HepG2 (cell line): ENCODE data around the gene LRRC4C. TPM values are rescaled to one million over a fixed set of nuclear protein-coding genes. Genes with fewer than 3 reads are reported as not detected.

Experiments
- ATAC-seq: fragments of 200-7000 bp; cut with Tn5 transposase; 3 replicates; pipeline ENCODE4 v1.9.1; 2020; ENCODE audit warnings: mild to moderate bottlenecking, moderate library complexity
- BruUV-seq: library from RNA; stranded (reverse); fragments of 400-500 nt; replicated peaks from 2 replicates; lab custom pipeline; 2021; lab: Mats Ljungman, UMichigan
- CTCF ChIA-PET: fragments of 300-600 bp; formaldehyde crosslinking; extraction: SDS; loops from one replicate; lab custom pipeline; 2021; ENCODE audit warnings: low total read pairs, inconsistent platforms, low intra/inter-chr PET ratio; lab: Yijun Ruan, JAX
- POLR2A ChIA-PET: fragments of 350-600 bp; sonication (Branson Sonifier 250); formaldehyde crosslinking; loops from one replicate; lab custom pipeline; 2020; ENCODE audit warnings: antibody characterized with exemption, inconsistent platforms; lab: Yijun Ruan, JAX
- DNase-seq: peaks from one replicate; pipeline ENCODE4 v3.0.0-alpha.2; 2015; ENCODE audit warnings: low spot score
- FAIRE-seq: peaks from 3 replicates; lab custom pipeline; 2011; peaks lifted over from hg19 to GRCh38; lab: Jason Lieb, UNC
- H2AFZ ChIP-seq: one replicate; pipeline ENCODE4 v1.6.1; 2011; ENCODE audit warnings: low read length, inconsistent platforms
- H3K27ac ChIP-seq: fragments of 300-600 bp; 3 replicates; pipeline ENCODE4 v1.8.0; 2011; ENCODE audit warnings: mixed run types, mild to moderate bottlenecking, mixed read lengths, low read length, inconsistent platforms; ENCODE audit not compliant: insufficient read depth; ENCODE audit errors: extremely low read length
- H3K27me3 ChIP-seq, 2 experiments: fragments of 200-600 bp in 1 of 2; 2 replicates in 1 of 2; 3 replicates in 1 of 2; pipeline versions ENCODE4 v1.6.0 to v1.8.0; 2011; ENCODE audit warnings: low read length in 2 of 2, mild to moderate bottlenecking in 2 of 2, moderate library complexity in 2 of 2, inconsistent platforms in 1 of 2; ENCODE audit not compliant: insufficient read depth in 2 of 2, control insufficient read depth in 1 of 2
- H3K36me3 ChIP-seq, 2 experiments: fragments of 200-600 bp in 1 of 2; replicated peaks in 1 of 2; 2 replicates in 1 of 2; 3 replicates in 1 of 2; pipeline versions ENCODE4 v1.5.1 to v1.8.0; 2011; ENCODE audit warnings: low read length in 2 of 2, inconsistent platforms in 1 of 2; ENCODE audit not compliant: insufficient read depth in 2 of 2, control insufficient read depth in 1 of 2
- H3K4me1 ChIP-seq: 2 replicates; pipeline ENCODE4 v1.5.1; 2012; ENCODE audit warnings: low read length, inconsistent platforms; ENCODE audit not compliant: insufficient read depth
- H3K4me2 ChIP-seq: 2 replicates; pipeline ENCODE4 v1.6.0; 2011; ENCODE audit warnings: low read depth, low read length, inconsistent platforms
- H3K4me3 ChIP-seq, 3 experiments: fragments of 200-600 bp in 1 of 3; sonication (generic), shearing (Covaris generic) in 1 of 3; replicated peaks in 1 of 3; 2 replicates each; pipeline ENCODE4 v1.5.1; 2011 to 2016; ENCODE audit warnings: low read length in 3 of 3, inconsistent platforms in 2 of 3, low read depth in 2 of 3, mild to moderate bottlenecking in 2 of 3, control low read depth in 1 of 3, mixed read lengths in 1 of 3; ENCODE audit not compliant: insufficient read depth in 1 of 3
- H3K79me2 ChIP-seq: one replicate; pipeline ENCODE4 v1.6.1; 2011; ENCODE audit warnings: low read length, inconsistent platforms; ENCODE audit not compliant: insufficient read depth
- H3K9ac ChIP-seq: 2 replicates; pipeline ENCODE4 v1.6.0; 2011; ENCODE audit warnings: mild to moderate bottlenecking, low read depth, low read length, inconsistent platforms; ENCODE audit not compliant: insufficient read depth
- H3K9me3 ChIP-seq: 2 replicates; pipeline ENCODE4 v1.5.1; 2012; ENCODE audit warnings: mild to moderate bottlenecking, low read length
- H4K20me1 ChIP-seq: 2 replicates; pipeline ENCODE4 v1.6.0; 2011; ENCODE audit warnings: inconsistent platforms, mild to moderate bottlenecking, low read length, moderate library complexity; ENCODE audit not compliant: insufficient read depth
- AHR ChIP-seq: IDR thresholded peaks from 2 replicates; pipeline ENCODE4 v1.6.1; 2018; ENCODE audit warnings: missing genetic modification reagents, missing compliant biosample characterization
- AKAP8 ChIP-seq: sonication (generic); formaldehyde crosslinking; IDR thresholded peaks from 2 replicates; pipeline ENCODE4 v1.5.1; 2020; ENCODE audit warnings: mild to moderate bottlenecking, missing genetic modification reagents
- ELF1 ChIP-seq: sonication (generic); formaldehyde crosslinking; IDR thresholded peaks from 2 replicates; pipeline ENCODE4 v1.4.0; 2020; ENCODE audit warnings: missing genetic modification reagents
- MTA1 ChIP-seq: sonication (generic); formaldehyde crosslinking; IDR thresholded peaks from 2 replicates; pipeline ENCODE4 v1.4.0; 2020; ENCODE audit warnings: missing genetic modification reagents, mild to moderate bottlenecking, borderline replicate concordance
- PHF8 ChIP-seq: sonication (generic); formaldehyde crosslinking; IDR thresholded peaks from 2 replicates; pipeline ENCODE4 v1.5.0; 2020; ENCODE audit warnings: missing genetic modification reagents
- REST ChIP-seq, 2 experiments: IDR thresholded peaks; 2 replicates each; pipeline ENCODE4 v1.6.1; 2011 to 2012; ENCODE audit warnings: low read length in 2 of 2, borderline replicate concordance in 1 of 2, low read depth in 1 of 2, mild to moderate bottlenecking in 1 of 2, moderate library complexity in 1 of 2
- SKIL ChIP-seq: sonication (generic); formaldehyde crosslinking; IDR thresholded peaks from 2 replicates; pipeline ENCODE4 v1.8.0; 2022; ENCODE audit warnings: missing genetic modification reagents, mild to moderate bottlenecking, moderate library complexity, borderline replicate concordance
- ZNF468 ChIP-seq: sonication (generic); formaldehyde crosslinking; IDR thresholded peaks from 2 replicates; pipeline ENCODE4 v1.8.0; 2022; ENCODE audit warnings: mild to moderate bottlenecking, moderate library complexity, missing genetic modification reagents
- WGBS: methylation state at CpG from one replicate; pipeline ENCODE4 v1.1.6; 2017; ENCODE audit warnings: low lambda C conversion rate; 5-methylcytosine and 5-hydroxymethylcytosine counted together
- in situ Hi-C: cut with HindIII; loops from 2 replicates; pipeline ENCODE4 v1.10.0; 2017; ENCODE audit warnings: low pct_unique_long_range_greater_than_20kb; ENCODE audit not compliant: extremely low pct_ligation_motif_present
- intact Hi-C: fragments of 100-400 bp; cut with micrococcal nuclease; formaldehyde crosslinking; loops from one replicate; pipeline ENCODE4 v1.10.0; 2022; ENCODE audit not compliant: unreplicated experiment
- polyA plus RNA-seq, 8 experiments: library from polyadenylated mRNA; depleted of rRNA in 3 of 8; stranded (reverse) in 7 of 8; unstranded in 1 of 8; fragments of >200 nt; fragmentation: Illumina TruSeq in 4 of 8; extraction: Trizol in 4 of 8; gene quantifications; 2 replicates each; pipeline versions ENCODE4 v1.2.1 to v1.2.3, GENCODE V29; 2011 to 2016; ENCODE audit warnings: low read depth in 4 of 8, missing spikeins in 1 of 8, mixed read lengths in 1 of 8; ENCODE audit not compliant: insufficient read depth in 1 of 8
- total RNA-seq, 5 experiments: library from RNA; depleted of rRNA; stranded (reverse); fragments of >200 nt; fragmentation: Illumina TruSeq; extraction: Trizol; gene quantifications; 2 replicates each; pipeline ENCODE4 v1.2.3, GENCODE V29; 2016; ENCODE audit warnings: low read depth in 1 of 5

LRRC4C gene
- total and polyA plus RNA-seq, 2 of the 13 experiments (the other 11 are each of a cell fraction or from before 2014, with no cell fraction given), result not detected

GRCh38 chr11:40417627-40418026 lies 1041.8 kb downstream of the LRRC4C start:
- intact Hi-C loops, result no loop called here
- H2AFZ ChIP-seq, result no peak overlapping the region
- in situ Hi-C loops, result no loop called here
- H3K9ac ChIP-seq, result no peak overlapping the region
- H3K27me3 ChIP-seq, result no peaks in the 10 kb centered on the region
- ATAC-seq (no peak), FAIRE-seq (no peak), DNase-seq (no peak)
- TF ChIP-seq PHF8 (CRISPR knock-in tag) (no peak), SKIL (CRISPR knock-in tag) (no peak), ZNF468 (no peak), AKAP8 (CRISPR knock-in tag) (no peak)
- no TSS peak for BruUV-seq
- no peak overlapping the region for H3K4me2 ChIP-seq
- 32% methylated on average over 3 of the region's 3 CpGs for WGBS
- H3K27ac ChIP-seq, result no peak overlapping the region
- no peaks in the 10 kb centered on the region for H3K36me3 ChIP-seq
- ChIA-PET CTCF (no interaction called here), POLR2A (no interaction called here)
- no peaks in the 10 kb centered on the region for H3K79me2 ChIP-seq
- H3K4me3 ChIP-seq, result no peak overlapping the region
- no peaks in the 10 kb centered on the region for H3K4me1 ChIP-seq
- peaks cover 59% of the 10 kb centered on the region for H3K9me3 ChIP-seq
- no peaks in the 10 kb centered on the region for H4K20me1 ChIP-seq

- no peak overlapping the region for H3K4me2 ChIP-seq
- in situ Hi-C loops, result no loop called here
- no peaks in the 10 kb centered on the region for H3K79me2 ChIP-seq
- intact Hi-C loops, result no loop called here
- no peaks in the 10 kb centered on the region for H3K4me1 ChIP-seq
- H3K4me3 ChIP-seq, result no peak overlapping the region
- H3K27ac ChIP-seq, result no peak overlapping the region
- no TSS peak for BruUV-seq
- H3K27me3 ChIP-seq, result no peaks in the 10 kb centered on the region
- ChIA-PET CTCF (no interaction called here), POLR2A (no interaction called here)
- no peak overlapping the region for H3K9ac ChIP-seq
- no peak for DNase-seq
- H2AFZ ChIP-seq, result no peak overlapping the region
- TF ChIP-seq MTA1 (CRISPR knock-in tag) (no peak), ELF1 (CRISPR knock-in tag) (no peak), REST (IDR thresholded peaks at IDR 0.05; ENCODE audit: borderline replicate concordance in 1 of 2, low read depth in 1 of 2, low read length in 2 of 2) (no peak), AHR (CRISPR knock-in tag) (no peak)
- WGBS, result 0% methylated on average over 1 of the region's 1 CpG
- H3K36me3 ChIP-seq, result no peaks in the 10 kb centered on the region
- FAIRE-seq, result no peak
- H3K9me3 ChIP-seq, result peaks cover 34% of the 10 kb centered on the region
- ATAC-seq, result no peak
- H4K20me1 ChIP-seq, result no peaks in the 10 kb centered on the region
These were observed 1052.1 kb downstream of the LRRC4C start for GRCh38 chr11:40407355-40407754.
